ENCODE results near the gene L3MBTL4. TPM values are rescaled to one million over a fixed set of nuclear protein-coding genes. Genes with fewer than 3 reads are reported as not detected.

The L3MBTL4 gene
- total RNA-seq, 1 experiment from 2014 or later, result 1.4 TPM

GRCh38 chr18:6340121-6340520 is 74.6 kb downstream of the L3MBTL4 start (continued):
- no peak for TF ChIP-seq ZNF281 (CRISPR knock-in tag; IDR thresholded peaks at IDR 0.05)
- TF ChIP-seq CDX4 (CRISPR knock-in tag; IDR thresholded peaks at IDR 0.05; ENCODE audit: borderline replicate concordance), result no peak
- TF ChIP-seq NR2C2 (CRISPR knock-in tag; IDR thresholded peaks at IDR 0.05), result no peak
- no peak for TF ChIP-seq USF1 (CRISPR knock-in tag; IDR thresholded peaks at IDR 0.05)
- TF ChIP-seq ZBTB21 (CRISPR knock-in tag; IDR thresholded peaks at IDR 0.05; ENCODE audit: borderline replicate concordance), result no peak
- no peak for TF ChIP-seq PREB (CRISPR knock-in tag; IDR thresholded peaks at IDR 0.05; ENCODE audit: borderline replicate concordance)
- TF ChIP-seq TP53 (CRISPR knock-in tag; IDR thresholded peaks at IDR 0.05), result no peak
- no peak for TF ChIP-seq ZNF512 (CRISPR knock-in tag; IDR thresholded peaks at IDR 0.05; ENCODE audit: borderline replicate concordance)
- TF ChIP-seq CREB1 (CRISPR knock-in tag; IDR thresholded peaks at IDR 0.05), result no peak
- no peak for TF ChIP-seq JUN (CRISPR knock-in tag; IDR thresholded peaks at IDR 0.05)
- TF ChIP-seq SOX15 (CRISPR knock-in tag; IDR thresholded peaks at IDR 0.05), result no peak

- DNase-seq (ENCODE audit: low spot score) (no peak), ATAC-seq (no peak)
- no peak overlapping the region for H3K4me3 Mint-ChIP-seq
- TF ChIP-seq ZNF425 (CRISPR knock-in tag; conservative IDR thresholded peaks at IDR 0.05) (no peak), MYBL2 (CRISPR knock-in tag; IDR thresholded peaks at IDR 0.05) (no peak), ZNF396 (CRISPR knock-in tag; IDR thresholded peaks at IDR 0.05; ENCODE audit: borderline replicate concordance) (no peak)
- H3K36me3 Mint-ChIP-seq, result peaks cover 7% of the 10 kb centered on the region
- peaks cover 8% of the 10 kb centered on the region for H3K27me3 Mint-ChIP-seq (ENCODE audit: low read depth)
- H3K9me3 Mint-ChIP-seq, result peaks cover 16% of the 10 kb centered on the region
- no peak overlapping the region for H3K27ac Mint-ChIP-seq
- ChIA-PET CTCF (no interaction called here), POLR2A (no interaction called here)
- H3K4me1 Mint-ChIP-seq, result no peaks in the 10 kb centered on the region
Measured at GRCh38 chr18:6336239-6336638, 78.5 kb downstream of the L3MBTL4 start.

GRCh38 chr18:6333981-6334380 is 80.7 kb downstream of the L3MBTL4 start:
- no peaks in the 10 kb centered on the region for H3K4me1 Mint-ChIP-seq
- H3K9me3 Mint-ChIP-seq, result peaks cover 19% of the 10 kb centered on the region
- no peak overlapping the region for H3K27ac Mint-ChIP-seq
- ChIA-PET POLR2A (no interaction called here), CTCF (no interaction called here)
- H3K36me3 Mint-ChIP-seq, result 0 out of 2 replicates have a peak, but pooled peaks cover 3% of the 10 kb centered on the region
- ATAC-seq, result no peak
- no peak overlapping the region for H3K4me3 Mint-ChIP-seq
- DNase-seq (ENCODE audit: low spot score), result no peak
- no peaks in the 10 kb centered on the region; the same call in 1 of the 2 replicates for H3K27me3 Mint-ChIP-seq (ENCODE audit: low read depth)
- TF ChIP-seq GRHL2 (CRISPR knock-in tag; IDR thresholded peaks at IDR 0.05; ENCODE audit: insufficient replicate concordance, severe bottlenecking) (no peak), ELF4 (CRISPR knock-in tag; IDR thresholded peaks at IDR 0.05; ENCODE audit: low read depth) (no peak), FOXP4 (CRISPR knock-in tag; IDR thresholded peaks at IDR 0.05) (no peak), ZNF512 (CRISPR knock-in tag; IDR thresholded peaks at IDR 0.05; ENCODE audit: borderline replicate concordance) (no peak), ESRRA (CRISPR knock-in tag; IDR thresholded peaks at IDR 0.05; ENCODE audit: borderline replicate concordance) (no peak), ZNF423 (CRISPR knock-in tag; IDR thresholded peaks at IDR 0.05) (no peak), SP1 (CRISPR knock-in tag; conservative IDR thresholded peaks at IDR 0.05) (no peak), CREM (CRISPR knock-in tag; IDR thresholded peaks at IDR 0.05) (no peak)

All from WTC11 (cell line).